ENCODE results near the gene MAP3K5. TPM values are rescaled to one million over a fixed set of nuclear protein-coding genes. Genes with fewer than 3 reads are reported as not detected.

MAP3K5 gene
- total RNA-seq, 1 experiment from 2014 or later = 8.1 TPM

GRCh38 chr6:136809091-136809860, 17.0 kb upstream of the MAP3K5 start:
- intact Hi-C loops (cut with micrococcal nuclease; ENCODE audit: unreplicated experiment) = no loop called here
- ATAC-seq = no peak
- CTCF ChIA-PET = interaction anchor here (0.6 kb wide), 2 partner anchors 165 to 752 kb away, joined by 3 read pairs; no protein-coding TSS in a partner anchor

GRCh38 chr6:136803608-136804007, 11.3 kb upstream of the MAP3K5 start:
- Histone ChIP-seq H3K27ac (ENCODE audit: low read length) (no peak overlapping the region), H3K4me1 (ENCODE audit: control insufficient read depth, insufficient read depth, low read length) (no peaks in the 10 kb centered on the region), H3K36me3 (ENCODE audit: control insufficient read depth, insufficient read depth, low read length) (no peaks in the 10 kb centered on the region), H3K27me3 (ENCODE audit: control insufficient read depth, insufficient read depth, low read length) (no peaks in the 10 kb centered on the region), H3K4me3 (ENCODE audit: low read depth in 2 of 2, low read length in 2 of 2) (no peak overlapping the region), H3K9me3 (ENCODE audit: control insufficient read depth, insufficient read depth, low read depth, low read length) (no peaks in the 10 kb centered on the region)
- ATAC-seq (no peak), DNase-seq (ENCODE audit: low read depth, low spot score) (no peak)
- TF ChIP-seq REST (IDR thresholded peaks at IDR 0.05; ENCODE audit: insufficient read depth in 1 of 2, low read depth in 2 of 2, low read length in 1 of 2) (no peak), POLR2AphosphoS5 (IDR thresholded peaks at IDR 0.05; ENCODE audit: low read depth, low read length) (no peak), SIN3A (IDR thresholded peaks at IDR 0.05; ENCODE audit: borderline replicate concordance, insufficient read depth, low read depth, low read length) (no peak)
- intact Hi-C loops (cut with micrococcal nuclease; ENCODE audit: unreplicated experiment) (no loop called here), in situ Hi-C loops (cut with HindIII; ENCODE audit: low pct_unique_long_range_greater_than_20kb, low sequenced_read_pairs) (no loop called here)
- CTCF ChIA-PET = interaction anchor here (0.6 kb wide), 1 partner anchor 123 kb away, joined by 3 read pairs; no protein-coding TSS in a partner anchor
- no TSS peak for BruUV-seq (replicated peaks)
- POLR2A ChIA-PET = no interaction called here

More at GRCh38 chr6:136809091-136809860, 17.0 kb upstream of the MAP3K5 start:
- DNase-seq (ENCODE audit: low read depth, low spot score) = no peak
- no peaks in the 10 kb centered on the region for H3K9me3 ChIP-seq (ENCODE audit: control insufficient read depth, insufficient read depth, low read depth, low read length)
- H3K4me1 ChIP-seq (ENCODE audit: control insufficient read depth, insufficient read depth, low read length) = no peaks in the 10 kb centered on the region
- no TSS peak for BruUV-seq (replicated peaks)
- no peak overlapping the region for H3K27ac ChIP-seq (ENCODE audit: low read length)
- no peaks in the 10 kb centered on the region for H3K36me3 ChIP-seq (ENCODE audit: control insufficient read depth, insufficient read depth, low read length)
- H3K27me3 ChIP-seq (ENCODE audit: control insufficient read depth, insufficient read depth, low read length) = no peaks in the 10 kb centered on the region
- H3K4me3 ChIP-seq (ENCODE audit: low read depth in 2 of 2, low read length in 2 of 2) = no peak overlapping the region
- POLR2A ChIA-PET = no interaction called here
- no peak for TF ChIP-seq SIN3A (IDR thresholded peaks at IDR 0.05; ENCODE audit: borderline replicate concordance, insufficient read depth, low read depth, low read length)
- TF ChIP-seq REST (IDR thresholded peaks at IDR 0.05; ENCODE audit: insufficient read depth in 1 of 2, low read depth in 2 of 2, low read length in 1 of 2) = no peak
- TF ChIP-seq CTCF (IDR thresholded peaks at IDR 0.05) = no peak
- no peak for TF ChIP-seq POLR2AphosphoS5 (IDR thresholded peaks at IDR 0.05; ENCODE audit: low read depth, low read length)
- TF ChIP-seq TCF7L2 (IDR thresholded peaks at IDR 0.05; ENCODE audit: low read depth, low read length) = no peak
- in situ Hi-C loops (cut with HindIII; ENCODE audit: low pct_unique_long_range_greater_than_20kb, low sequenced_read_pairs) = no loop called here

Data from Panc1 (cell line).